IMR-90 (cell line): ENCODE measurements around the gene GAL3ST1. TPM values are rescaled to one million over a fixed set of nuclear protein-coding genes. Genes with fewer than 3 reads are reported as not detected.

Experiments used
- ATAC-seq: fragments of 200-7000 bp; cut with Tn5 transposase; 2 replicates; pipeline ENCODE4 v1.9.1; 2020; ENCODE audit warnings: low read depth, mild to moderate bottlenecking, moderate library complexity
- BruUV-seq: library from RNA; stranded (reverse); fragments of 400-500 nt; replicated peaks from 2 replicates; lab custom pipeline; 2021; lab: Mats Ljungman, UMichigan
- CTCF ChIA-PET: fragments of 300-600 bp; formaldehyde crosslinking; extraction: SDS; loops from one replicate; lab custom pipeline; 2021; ENCODE audit warnings: antibody characterized with exemption; lab: Yijun Ruan, JAX
- POLR2A ChIA-PET: fragments of 300-600 bp; sonication (Branson Sonifier 250); formaldehyde crosslinking; loops from one replicate; lab custom pipeline; 2022; ENCODE audit warnings: antibody characterized with exemption; ENCODE audit not compliant: unreplicated experiment; lab: Charles Lee
- DNase-seq: peaks from one replicate; pipeline ENCODE4 v3.0.0; 2013
- H2AFZ ChIP-seq: replicated peaks from 2 replicates; pipeline ENCODE3; 2013; ENCODE audit warnings: low read length, mild to moderate bottlenecking; ENCODE audit not compliant: poor library complexity
- H2AK5ac ChIP-seq: 2 replicates; pipeline ENCODE4 v1.6.1; 2013; ENCODE audit warnings: low read depth, low read length, inconsistent platforms
- H2AK9ac ChIP-seq: replicated peaks from 2 replicates; pipeline ENCODE3; 2013; ENCODE audit warnings: mild to moderate bottlenecking, low read depth, low read length, moderate library complexity; ENCODE audit not compliant: poor library complexity
- H2BK120ac ChIP-seq: 2 replicates; pipeline ENCODE4 v1.6.1; 2013; ENCODE audit warnings: low read depth, low read length, inconsistent platforms
- H2BK15ac ChIP-seq: 3 replicates; pipeline ENCODE4 v1.6.1; 2013; ENCODE audit warnings: low read depth, low read length, inconsistent platforms
- H2BK20ac ChIP-seq: 2 replicates; pipeline ENCODE4 v1.6.1; 2013; ENCODE audit warnings: low read depth, mild to moderate bottlenecking, inconsistent platforms, low read length, moderate library complexity
- H2BK5ac ChIP-seq: 2 replicates; pipeline ENCODE4 v1.6.1; 2013; ENCODE audit warnings: mild to moderate bottlenecking, low read depth, low read length, inconsistent platforms; ENCODE audit not compliant: poor library complexity, severe bottlenecking
- H3K14ac ChIP-seq: replicated peaks from 2 replicates; pipeline ENCODE4 v1.6.1; 2013; ENCODE audit warnings: low read depth, low read length, inconsistent platforms
- H3K18ac ChIP-seq: 2 replicates; pipeline ENCODE4 v1.6.1; 2013; ENCODE audit warnings: low read depth, low read length, control low read depth
- H3K23ac ChIP-seq: 2 replicates; pipeline ENCODE4 v1.6.1; 2013; ENCODE audit warnings: low read depth, low read length, inconsistent platforms
- H3K27ac ChIP-seq: 2 replicates; pipeline ENCODE4 v1.5.1; 2013; ENCODE audit warnings: mild to moderate bottlenecking, control low read depth, low read length; ENCODE audit not compliant: insufficient read depth
- H3K27me3 ChIP-seq: 2 replicates; pipeline ENCODE4 v1.6.1; 2013; ENCODE audit warnings: low read length; ENCODE audit not compliant: control insufficient read depth, insufficient read depth
- H3K36me3 ChIP-seq: 2 replicates; pipeline ENCODE4 v1.6.1; 2013; ENCODE audit warnings: low read length, mixed read lengths; ENCODE audit not compliant: control insufficient read depth, insufficient read depth
- H3K4ac ChIP-seq: 2 replicates; pipeline ENCODE4 v1.6.1; 2013; ENCODE audit warnings: low read depth, low read length, inconsistent platforms
- H3K4me1 ChIP-seq: 2 replicates; pipeline ENCODE4 v1.6.1; 2013; ENCODE audit warnings: low read length, mixed read lengths; ENCODE audit not compliant: control insufficient read depth, insufficient read depth
- H3K4me2 ChIP-seq: 2 replicates; pipeline ENCODE4 v1.6.1; 2013; ENCODE audit warnings: low read depth, mild to moderate bottlenecking, control low read depth, low read length, moderate library complexity
- H3K4me3 ChIP-seq: 2 replicates; pipeline ENCODE4 v1.5.1; 2013; ENCODE audit warnings: low read depth, mild to moderate bottlenecking, control low read depth, low read length, moderate library complexity; ENCODE audit not compliant: insufficient read depth
- H3K56ac ChIP-seq: 2 replicates; pipeline ENCODE4 v1.6.1; 2013; ENCODE audit warnings: low read length, inconsistent platforms; ENCODE audit not compliant: insufficient read depth; ENCODE audit errors: extremely low read depth
- H3K79me1 ChIP-seq, 2 experiments: 2 replicates each; pipeline ENCODE4 v1.6.1; 2013; ENCODE audit warnings: low read length in 2 of 2, inconsistent platforms in 1 of 2, low read depth in 1 of 2
- H3K9ac ChIP-seq: 2 replicates; pipeline ENCODE4 v1.6.1; 2013; ENCODE audit warnings: low read depth, low read length, control low read depth
- H3K9me1 ChIP-seq: 2 replicates; pipeline ENCODE4 v1.6.1; 2013; ENCODE audit warnings: low read length, inconsistent platforms; ENCODE audit not compliant: insufficient read depth
- H3K9me3 ChIP-seq: 2 replicates; pipeline ENCODE4 v1.6.1; 2013; ENCODE audit warnings: low read length; ENCODE audit not compliant: control insufficient read depth, insufficient read depth
- H4K20me1 ChIP-seq: 2 replicates; pipeline ENCODE4 v1.6.1; 2013; ENCODE audit warnings: low read length, inconsistent platforms; ENCODE audit not compliant: insufficient read depth
- H4K5ac ChIP-seq: 2 replicates; pipeline ENCODE4 v1.6.1; 2013; ENCODE audit warnings: mild to moderate bottlenecking, low read depth, low read length, control low read depth
- H4K8ac ChIP-seq, 2 experiments: 2 replicates each; pipeline ENCODE4 v1.6.1; 2013; ENCODE audit warnings: low read depth in 2 of 2, low read length in 2 of 2, control low read depth in 1 of 2, inconsistent platforms in 1 of 2
- H4K91ac ChIP-seq: 2 replicates; pipeline ENCODE4 v1.6.1; 2013; ENCODE audit warnings: low read depth, low read length, inconsistent platforms; ENCODE audit not compliant: insufficient read depth
- BHLHE40 ChIP-seq: fragments of 150-350 bp; IDR thresholded peaks from 2 replicates; pipeline ENCODE4 v1.6.1; 2016; ENCODE audit warnings: mild to moderate bottlenecking, low read depth, low read length
- FOS ChIP-seq: fragments of 150-350 bp; IDR thresholded peaks from 2 replicates; pipeline ENCODE4 v1.6.1; 2016; ENCODE audit warnings: low read depth, low read length
- MAFK ChIP-seq: IDR thresholded peaks from 2 replicates; pipeline ENCODE4 v1.6.1; 2012; ENCODE audit warnings: low read depth, low read length, improper control_type of control experiment
- POLR2A ChIP-seq: IDR thresholded peaks from 2 replicates; pipeline ENCODE4 v1.6.1; 2012; ENCODE audit warnings: mild to moderate bottlenecking, low read depth, low read length
- RCOR1 ChIP-seq: IDR thresholded peaks from 2 replicates; pipeline ENCODE4 v1.6.1; 2012; ENCODE audit warnings: mild to moderate bottlenecking, low read length, improper control_type of control experiment; ENCODE audit not compliant: insufficient replicate concordance
- SMC3 ChIP-seq: fragments of 150-350 bp; IDR thresholded peaks from 2 replicates; pipeline ENCODE4 v1.6.1; 2016; ENCODE audit warnings: low read depth, mild to moderate bottlenecking, antibody characterized with exemption, low read length, moderate library complexity
- USF2 ChIP-seq: fragments of 150-350 bp; IDR thresholded peaks from 2 replicates; pipeline ENCODE4 v1.6.1; 2017; ENCODE audit warnings: mild to moderate bottlenecking, antibody characterized with exemption, low read length, low read depth
- WGBS, 2 experiments: methylation state at CpG; one replicate each; pipeline versions ENCODE4 v1.1.5 to v1.1.7; 2013; ENCODE audit warnings: missing lambda C conversion rate in 2 of 2; ENCODE audit not compliant: insufficient read length in 1 of 2; ENCODE audit errors: extremely low coverage in 2 of 2; 5-methylcytosine and 5-hydroxymethylcytosine counted together
- dilution Hi-C: fragments of 300-500 bp; cut with HindIII; formaldehyde crosslinking; loops from one replicate; pipeline ENCODE4 v1.14.3; 2018; ENCODE audit warnings: low sequenced_read_pairs; ENCODE audit not compliant: unreplicated experiment
- in situ Hi-C: fragments of 300-500 bp; cut with MboI; formaldehyde crosslinking; loops from 3 replicates; pipeline ENCODE4 v1.14.3; 2019; ENCODE audit warnings: low sequenced_read_pairs, inconsistent platforms, mixed read lengths
- intact Hi-C: fragments of 100-400 bp; cut with micrococcal nuclease; formaldehyde crosslinking; loops from 2 replicates; pipeline ENCODE4 v1.10.0; 2022
- polyA plus RNA-seq, 3 experiments: library from polyadenylated mRNA; depleted of rRNA; stranded (reverse); fragments of >200 nt; gene quantifications; 2 replicates each; pipeline ENCODE4 v1.2.3, GENCODE V29; 2012; ENCODE audit warnings: low replicate concordance in 1 of 3
- total RNA-seq: library from RNA; depleted of rRNA; stranded (reverse); fragments of >200 nt; gene quantifications from 2 replicates; pipeline ENCODE4 v1.2.3, GENCODE V29; 2012

GAL3ST1 gene
- total and polyA plus RNA-seq, 2 of the 4 experiments (the other 2 are of a cell fraction): not detected

- 80% methylated on average over 2 of the region's 6 CpGs; no CpG with 5 or more reads in 1 of the 2 experiments for WGBS, 2 experiments
Observed at GRCh38 chr22:30572210-30572609, 2.3 kb downstream of the GAL3ST1 start.

More at GRCh38 chr22:30572210-30572609, 2.3 kb downstream of the GAL3ST1 start:
- Histone ChIP-seq H2BK5ac (no peak overlapping the region), H3K79me1 (no peaks in the 10 kb centered on the region), H3K18ac (no peak overlapping the region), H4K8ac (no peak overlapping the region), H3K23ac (no peak overlapping the region), H2BK20ac (no peak overlapping the region), H4K91ac (no peak overlapping the region), H2BK120ac (no peak overlapping the region), H2AFZ (no peak overlapping the region), H3K27ac (no peak overlapping the region), H3K27me3 (peaks cover 33% of the 10 kb centered on the region), H3K9me3 (no peaks in the 10 kb centered on the region), H3K14ac (no peak overlapping the region), H2BK15ac (no peak overlapping the region), H3K9ac (no peak overlapping the region), H3K4me2 (no peak overlapping the region), H2AK9ac (no peak overlapping the region), H3K9me1 (peaks cover 7% of the 10 kb centered on the region; the same call in 1 of the 2 replicates), H3K4me3 (no peak overlapping the region), H3K4me1 (peaks cover 9% of the 10 kb centered on the region), H2AK5ac (no peak overlapping the region), H3K36me3 (peaks cover 17% of the 10 kb centered on the region), H4K20me1 (no peaks in the 10 kb centered on the region; the same call in 1 of the 2 replicates), H3K56ac (no peak overlapping the region), H3K4ac (no peak overlapping the region), H4K5ac (no peak overlapping the region)
- CTCF ChIA-PET: no interaction called here
- DNase-seq: no peak
- POLR2A ChIA-PET: no interaction called here
- in situ Hi-C loops: no loop called here
- dilution Hi-C loops: no loop called here
- ATAC-seq: no peak
- intact Hi-C loops: no loop called here
- TF ChIP-seq MAFK: no peak
- no peak for TF ChIP-seq SMC3
- no peak for TF ChIP-seq RCOR1
- TF ChIP-seq BHLHE40: no peak
- TF ChIP-seq USF2: no peak
- no peak for TF ChIP-seq FOS
- TF ChIP-seq POLR2A: no peak
- BruUV-seq: no TSS peak
